Muscle of arm (tissue), 12 donors: ENCODE measurements around the gene SARS2. TPM values are rescaled to one million over a fixed set of nuclear protein-coding genes. Genes with fewer than 3 reads are reported as not detected.
"Not testable (repeated sequence)": the region's sequence is repeated elsewhere in the genome, so short reads cannot be mapped to it uniquely, and the experiment has no call there.

ENCODE experiments used
- DNase-seq: peaks from one replicate; pipeline ENCODE4 v3.0.0-alpha.2; 2013
- polyA plus RNA-seq, 12 donors: library from polyadenylated mRNA; unstranded; fragments of 120-200 nt; gene quantifications; one replicate each; pipeline ENCODE4 v1.2.1, GENCODE V29; 2013; ENCODE audit not compliant: insufficient read length in 12 of 12

The SARS2 gene
- polyA plus RNA-seq, 12 donors, result 16.9 to 42.8 (median 26.5) TPM; not detected in 1

- no peak for DNase-seq
These were observed 31.6 kb downstream of the SARS2 start for GRCh38 chr19:38898788-38899446.

GRCh38 chr19:38894968-38895367 is 35.6 kb downstream of the SARS2 start:
- DNase-seq, result no peak

GRCh38 chr19:38893341-38893771 is 37.2 kb downstream of the SARS2 start:
- DNase-seq, result no peak

GRCh38 chr19:38892841-38893240 is 37.7 kb downstream of the SARS2 start:
- DNase-seq, result no peak

DNA sequence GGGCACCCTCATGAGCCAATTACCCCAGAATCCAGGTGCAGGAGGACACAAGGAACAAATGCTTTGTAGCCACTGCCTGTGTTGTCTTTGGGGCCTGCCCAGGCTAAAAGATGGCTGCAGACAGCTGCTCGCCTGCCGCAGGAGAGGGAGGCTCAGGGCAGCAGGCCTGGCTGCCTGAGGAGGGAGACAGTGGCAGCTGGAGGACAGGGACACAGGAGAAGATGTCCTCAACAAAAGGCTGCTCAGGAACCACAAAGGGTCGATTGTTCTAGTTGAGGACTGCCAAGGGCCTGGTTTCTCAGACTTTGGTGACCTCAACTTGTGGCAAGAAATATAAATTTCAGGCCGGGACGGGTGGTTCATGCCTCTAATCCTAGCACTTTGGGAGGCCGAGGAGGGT is 38.8 kb downstream of the SARS2 start:
- no peak for DNase-seq

GRCh38 chr19:38890686-38891085 is 39.9 kb downstream of the SARS2 start:
- no peak for DNase-seq

DNA sequence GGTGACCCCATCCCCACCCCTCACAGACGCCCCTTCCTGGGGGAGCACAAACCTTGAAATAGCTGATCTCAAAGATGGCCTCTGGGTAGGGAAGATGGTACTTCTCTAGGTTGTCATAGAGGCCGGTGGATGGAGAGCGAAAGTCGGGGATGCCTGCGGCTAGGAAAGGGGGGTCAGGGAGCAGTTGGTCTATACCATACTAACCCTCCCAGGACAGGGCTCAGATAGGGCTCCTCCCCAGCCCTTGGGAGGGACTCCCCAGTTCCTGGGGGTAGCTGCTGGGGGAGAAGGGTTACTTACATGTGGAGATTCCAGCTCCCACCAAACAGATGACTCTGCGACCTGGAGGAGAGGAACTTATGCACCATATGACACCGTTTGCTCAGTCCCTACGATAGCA is 40.8 kb downstream of the SARS2 start:
- DNase-seq, result no peak

GRCh38 chr19:38888876-38889275 is 41.7 kb downstream of the SARS2 start:
- no peak for DNase-seq

DNA sequence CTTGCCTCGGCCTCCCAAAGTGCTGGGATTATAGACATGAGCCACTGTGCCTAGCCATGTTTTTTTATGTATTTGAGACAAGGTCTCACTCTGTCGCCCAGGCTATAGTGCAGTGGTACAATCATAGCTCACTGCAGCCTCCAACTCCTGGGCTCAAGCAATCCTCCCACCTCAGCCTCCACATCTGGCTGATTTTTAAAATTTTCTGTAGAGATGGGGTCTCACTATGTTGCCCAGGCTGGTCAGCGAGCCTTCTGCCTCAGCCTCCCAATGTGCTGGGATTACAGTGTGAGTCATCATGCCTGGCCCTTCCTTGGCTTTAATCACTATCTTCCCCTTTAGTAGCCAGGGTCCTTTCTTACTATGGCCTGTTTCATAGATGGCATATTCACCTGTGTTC is 45.9 kb downstream of the SARS2 start:
- DNase-seq, result not testable (repeated sequence)

DNA sequence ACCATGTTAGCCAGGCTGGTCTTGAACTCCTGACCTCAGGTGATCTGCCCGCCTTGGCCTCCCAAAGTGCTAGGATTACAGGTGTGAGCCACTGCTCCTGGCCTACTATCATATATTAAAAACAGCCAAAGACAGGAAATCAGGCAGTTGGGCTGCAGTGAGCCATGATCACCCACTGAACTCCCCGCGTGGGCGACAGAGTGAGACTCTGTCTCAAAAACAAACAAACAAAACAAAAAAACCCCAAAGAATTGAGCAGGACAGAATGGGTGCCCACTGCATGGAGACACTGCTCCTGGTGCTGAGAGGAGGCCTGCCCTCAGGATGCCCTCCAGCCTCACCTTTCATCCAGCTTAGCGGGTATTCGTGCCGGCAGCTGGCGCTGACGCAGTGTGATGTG is 47.3 kb downstream of the SARS2 start:
- DNase-seq, result no peak

- DNase-seq, result no peak
These were observed 49.5 kb downstream of the SARS2 start for GRCh38 chr19:38880882-38881609.

GRCh38 chr19:38880076-38880881 is 50.3 kb downstream of the SARS2 start:
- no peak for DNase-seq

DNA sequence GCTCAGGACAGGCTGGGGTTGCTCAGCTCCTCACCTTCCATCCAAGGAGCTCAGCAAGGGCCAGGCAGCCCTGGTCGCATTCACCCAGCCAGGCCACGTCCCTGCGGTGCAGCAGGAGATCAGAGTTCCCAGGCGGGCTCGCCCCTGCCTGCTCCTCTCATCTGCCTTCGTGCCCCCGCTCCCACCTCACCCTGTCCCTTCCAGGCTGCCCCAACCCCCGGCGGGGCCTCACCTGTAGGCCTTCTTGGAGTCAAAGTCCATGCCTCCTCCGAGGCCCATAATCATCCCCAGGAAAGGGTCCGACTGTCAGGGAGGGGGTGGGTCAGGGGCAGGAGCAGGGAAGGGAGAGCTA is 51.2 kb downstream of the SARS2 start:
- no peak for DNase-seq

- DNase-seq, result no peak
These were observed 51.8 kb downstream of the SARS2 start for GRCh38 chr19:38878575-38879399.

DNA sequence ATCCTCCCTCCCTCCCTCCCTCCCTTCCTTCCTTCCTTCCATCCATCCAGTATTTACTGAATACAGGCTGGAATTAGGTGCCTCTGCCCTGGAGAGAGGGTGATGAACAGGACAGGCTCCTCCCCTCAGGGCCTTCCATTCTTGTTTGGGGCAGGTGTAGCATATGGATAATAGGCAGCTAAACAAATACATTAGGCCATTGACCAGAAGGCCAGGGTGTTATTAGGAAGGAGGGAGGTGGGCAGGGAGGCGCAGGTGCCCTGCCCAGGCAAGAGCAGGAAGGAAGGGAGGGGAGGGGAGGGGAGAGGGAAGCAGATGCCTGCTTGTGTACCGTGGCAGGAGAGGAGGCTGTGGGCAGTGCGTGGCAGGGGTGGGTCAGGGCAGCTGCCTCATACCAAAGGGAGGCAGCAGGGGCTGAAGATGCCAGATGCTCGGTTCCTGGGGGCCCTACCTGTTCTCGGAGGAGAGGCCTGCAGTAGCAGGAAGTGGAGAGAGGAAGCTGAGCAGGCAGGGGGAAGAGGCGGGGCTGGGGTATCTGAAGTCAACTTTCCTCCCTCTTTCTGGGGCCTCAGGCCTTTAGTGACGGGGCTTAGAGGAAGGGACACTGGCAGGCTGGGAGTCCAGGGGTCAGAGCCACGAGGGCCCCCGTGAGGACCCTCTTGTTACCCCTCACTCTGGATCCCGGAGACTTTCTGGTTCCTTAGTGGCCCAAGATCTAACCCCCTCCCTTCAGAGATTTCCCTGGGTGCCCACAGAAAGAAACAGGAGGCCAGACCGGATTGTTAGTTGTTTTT is 52.6 kb downstream of the SARS2 start, which contains the start of gene RINL:
Gene RINL (minus strand): TSS at position 495 of the 794 bp plus-strand sequence. CDS start 1,533 bp downstream, outside the sequence.
- DNase-seq, result no peak

DNA sequence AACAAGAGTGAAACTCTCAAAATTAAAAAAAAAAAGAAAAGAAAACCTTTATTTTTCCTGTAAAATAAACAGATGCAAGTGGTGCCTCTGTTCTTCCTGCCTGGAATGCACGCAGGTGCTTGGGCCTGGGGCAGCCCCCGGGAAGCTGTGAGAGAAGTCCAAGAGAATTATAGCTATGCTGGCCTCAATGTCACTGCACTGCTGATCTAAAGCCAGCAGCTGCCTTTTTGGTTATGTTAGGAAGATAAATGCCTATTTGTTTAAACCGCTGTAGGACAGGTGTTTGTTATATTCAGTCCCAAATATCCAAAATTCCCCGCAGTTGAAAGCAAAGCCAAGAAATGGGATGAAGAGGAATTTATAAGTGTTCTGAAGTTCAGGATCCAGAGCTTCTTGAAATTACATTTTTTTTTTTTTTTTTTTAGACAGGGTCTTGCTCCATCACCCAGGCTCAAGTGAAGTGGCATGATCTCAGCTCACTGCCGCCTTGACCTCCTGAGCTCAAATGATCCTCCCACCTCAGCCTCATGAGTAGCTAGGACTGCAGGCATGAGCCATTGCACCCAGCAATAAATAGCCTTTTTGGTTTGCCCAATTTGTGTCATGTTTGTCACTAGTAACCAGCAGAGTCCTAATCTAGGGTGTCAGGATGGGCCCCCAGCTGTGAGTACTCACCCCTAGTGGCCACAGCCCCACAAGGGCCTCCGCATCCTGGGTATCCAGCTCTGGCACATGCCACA is 54.7 kb downstream of the SARS2 start:
- no peak for DNase-seq

DNA sequence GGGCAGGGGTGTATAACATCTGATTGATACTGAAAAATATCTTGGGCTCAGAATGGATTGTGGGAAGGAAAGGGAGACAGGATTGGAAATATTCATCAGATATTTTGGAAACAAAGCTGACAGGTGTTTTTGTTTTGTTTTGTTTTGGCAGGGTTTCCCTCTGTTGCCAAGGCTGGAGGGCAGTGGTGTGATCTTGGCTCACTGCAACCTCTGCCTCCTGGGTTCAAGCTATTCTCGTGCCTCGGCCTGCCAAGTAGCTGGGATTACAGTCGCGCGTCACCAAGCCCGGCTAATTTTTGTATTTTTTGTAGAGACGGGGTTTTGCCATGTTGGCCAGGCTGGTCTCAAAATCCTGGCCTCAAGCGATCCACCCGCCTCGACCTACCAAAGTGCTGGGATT is 57.2 kb downstream of the SARS2 start:
- DNase-seq, result not testable (repeated sequence)

GRCh38 chr19:38870612-38871011 is 60.0 kb downstream of the SARS2 start:
- no peak for DNase-seq

GRCh38 chr19:38869836-38870607 is 60.5 kb downstream of the SARS2 start:
- no peak for DNase-seq
